K562 (cell line): ENCODE results near the gene SH3GLB2. TPM values are rescaled to one million over a fixed set of nuclear protein-coding genes. Genes with fewer than 3 reads are reported as not detected.
A peak's percentile ranks its signal among the peaks of the same experiment; 100 is the strongest.

Experiments used
- ATAC-seq: fragments of 200-7000 bp; cut with Tn5 transposase; 3 replicates; pipeline ENCODE4 v1.9.1; 2020; ENCODE audit warnings: moderate library complexity
- BruUV-seq: library from RNA; stranded (reverse); fragments of 400-500 nt; replicated peaks from 2 replicates; lab custom pipeline; 2021; lab: Mats Ljungman, UMichigan
- CTCF ChIA-PET: fragments of 300-600 bp; formaldehyde crosslinking; extraction: SDS; loops from one replicate; lab custom pipeline; 2021; ENCODE audit warnings: low intra/inter-chr PET ratio; lab: Yijun Ruan, JAX
- POLR2A ChIA-PET: fragments of 300-600, 350-650 bp; sonication (Branson Sonifier 250); formaldehyde crosslinking; extraction: SDS; loops from one replicate; lab custom pipeline; 2021; ENCODE audit warnings: antibody characterized with exemption, inconsistent platforms; lab: Yijun Ruan, JAX
- DNase-seq, 4 experiments: peaks; one replicate each; pipeline versions ENCODE4 v3.0.0 to v3.0.0-alpha.2; 2011 to 2018; ENCODE audit warnings: low spot score in 3 of 4, mixed read lengths in 3 of 4; ENCODE audit errors: extremely low read depth in 1 of 4
- FAIRE-seq: peaks from 2 replicates; lab custom pipeline; 2011; peaks lifted over from hg19 to GRCh38; lab: Jason Lieb, UNC
- H2AFZ ChIP-seq: 2 replicates; pipeline ENCODE4 v1.6.0; 2011; ENCODE audit warnings: low read depth, low read length, control low read depth, inconsistent platforms
- H3K27ac ChIP-seq: fragments of 200-600 bp; 3 replicates; pipeline ENCODE4 v1.8.0; 2011; ENCODE audit warnings: low read depth, mild to moderate bottlenecking, control low read depth, inconsistent platforms, low read length, moderate library complexity, mixed read lengths; ENCODE audit errors: extremely low read depth
- H3K27me3 ChIP-seq, 2 experiments: fragments of 300-600 bp in 1 of 2; 2 replicates in 1 of 2; 3 replicates in 1 of 2; pipeline versions ENCODE4 v1.6.0 to v1.8.0; 2011; ENCODE audit warnings: inconsistent platforms in 2 of 2, low read length in 2 of 2, mild to moderate bottlenecking in 1 of 2, mixed read lengths in 1 of 2, moderate library complexity in 1 of 2; ENCODE audit not compliant: control insufficient read depth in 2 of 2, insufficient read depth in 2 of 2
- H3K36me3 ChIP-seq: fragments of 300-600 bp; 3 replicates; pipeline ENCODE4 v1.8.0; 2011; ENCODE audit warnings: mild to moderate bottlenecking, low read length, inconsistent platforms; ENCODE audit not compliant: control insufficient read depth, insufficient read depth
- H3K4me1 ChIP-seq, 2 experiments: fragments of 200-600 bp in 1 of 2; replicated peaks in 1 of 2; 2 replicates in 1 of 2; 3 replicates in 1 of 2; pipeline versions ENCODE4 v1.5.1 to v1.8.0; 2011; ENCODE audit warnings: inconsistent platforms in 2 of 2, low read length in 2 of 2, mild to moderate bottlenecking in 1 of 2, mixed read lengths in 1 of 2, moderate library complexity in 1 of 2; ENCODE audit not compliant: control insufficient read depth in 2 of 2, insufficient read depth in 2 of 2
- H3K4me2 ChIP-seq: 2 replicates; pipeline ENCODE4 v1.6.1; 2011; ENCODE audit warnings: low read length, control low read depth, inconsistent platforms, mixed read lengths; ENCODE audit not compliant: insufficient read depth
- H3K4me3 ChIP-seq: fragments of 200-600 bp; sonication (generic), shearing (Covaris generic); 2 replicates; pipeline ENCODE4 v1.5.1; 2016; ENCODE audit warnings: control low read depth, inconsistent platforms
- H3K79me2 ChIP-seq: fragments of 200-600 bp; 3 replicates; pipeline ENCODE4 v1.8.0; 2011; ENCODE audit warnings: low read length, inconsistent platforms; ENCODE audit not compliant: control insufficient read depth, insufficient read depth
- H3K9ac ChIP-seq, 2 experiments: 2 replicates each; pipeline versions ENCODE4 v1.6.0 to v1.6.1; 2011; ENCODE audit warnings: low read depth in 2 of 2, low read length in 2 of 2, control low read depth in 1 of 2, inconsistent platforms in 1 of 2, mild to moderate bottlenecking in 1 of 2, mixed read lengths in 1 of 2; ENCODE audit not compliant: insufficient read depth in 1 of 2
- H3K9me1 ChIP-seq: one replicate; pipeline ENCODE4 v1.6.0; 2011; ENCODE audit warnings: inconsistent platforms, mild to moderate bottlenecking, low read length, moderate library complexity; ENCODE audit not compliant: control insufficient read depth, insufficient read depth
- H3K9me3 ChIP-seq: replicated peaks from 2 replicates; pipeline ENCODE4 v1.5.1; 2011; ENCODE audit warnings: low read depth, low read length, inconsistent platforms; ENCODE audit not compliant: control insufficient read depth, insufficient read depth
- H4K20me1 ChIP-seq: replicated peaks from 2 replicates; pipeline ENCODE4 v1.6.1; 2011; ENCODE audit warnings: low read length, inconsistent platforms, mixed read lengths; ENCODE audit not compliant: control insufficient read depth, insufficient read depth
- PCBP2 ChIP-seq: fragments of 200-400 bp; formaldehyde crosslinking; IDR thresholded peaks from 2 replicates; pipeline ENCODE4 v1.6.1; 2018; ENCODE audit warnings: low read length, low read depth, mild to moderate bottlenecking, moderate library complexity; ENCODE audit not compliant: poor library complexity, severe bottlenecking
- WGBS: fragments of 100-300 bp; shearing (Covaris generic); methylation state at CpG from one replicate; pipeline ENCODE4 v1.1.6; 2016; ENCODE audit warnings: low coverage, mixed read lengths; ENCODE audit not compliant: insufficient coverage; ENCODE audit errors: missing lambda C conversion rate; 5-methylcytosine and 5-hydroxymethylcytosine counted together
- in situ Hi-C: fragments of 300-500 bp; cut with MboI; formaldehyde crosslinking; loops from 4 replicates; pipeline ENCODE4 v1.15.0; 2018; ENCODE audit warnings: inconsistent platforms, mixed read lengths
- intact Hi-C: fragments of 100-400 bp; cut with micrococcal nuclease; formaldehyde crosslinking; loops from 2 replicates; pipeline ENCODE4 v1.14.2; 2022
- polyA plus RNA-seq, 8 experiments: library from polyadenylated mRNA; depleted of rRNA in 4 of 8; stranded (reverse) in 5 of 8; unstranded in 3 of 8; fragments of >200 nt; fragmentation: Nextera tagmentation in 2 of 8; fragmentation: Illumina TruSeq in 1 of 8; extraction: Ambion mirVana in 2 of 8; extraction: Trizol in 1 of 8; gene quantifications; 2 replicates each; pipeline versions ENCODE4 v1.2.1 to v1.2.3, GENCODE V29; 2011 to 2014; ENCODE audit warnings: inconsistent platforms in 1 of 8, missing spikeins in 1 of 8
- total RNA-seq, 7 experiments: library from RNA; depleted of rRNA in 6 of 7; stranded (reverse); fragments of >200 nt in 6 of 7; fragmentation: Illumina TruSeq in 2 of 7; extraction: Trizol in 2 of 7; gene quantifications; 2 replicates each; pipeline versions ENCODE4 v1.2.1 to v1.2.3, GENCODE V29; 2011 to 2021; ENCODE audit warnings: low replicate concordance in 1 of 7
- TF ChIP-seq, protein P1 (sequence below): fragments of 200-800 bp; sonication (Bioruptor generic); IDR thresholded peaks from 2 replicates; pipeline ENCODE4 v1.6.1; 2017; ENCODE audit warnings: missing genetic modification characterization, missing compliant biosample characterization
- TF ChIP-seq, protein P2 (sequence below): fragments of 450-650 bp; IDR thresholded peaks from 2 replicates; pipeline ENCODE4 v1.7.0; 2016; ENCODE audit warnings: borderline replicate concordance

SH3GLB2 gene
- total and polyA plus RNA-seq, 9 of the 15 experiments (the other 6 are each of a cell fraction or from before 2014, with no cell fraction given), result 0.20 to 118 (median 58.8) TPM

DNA sequence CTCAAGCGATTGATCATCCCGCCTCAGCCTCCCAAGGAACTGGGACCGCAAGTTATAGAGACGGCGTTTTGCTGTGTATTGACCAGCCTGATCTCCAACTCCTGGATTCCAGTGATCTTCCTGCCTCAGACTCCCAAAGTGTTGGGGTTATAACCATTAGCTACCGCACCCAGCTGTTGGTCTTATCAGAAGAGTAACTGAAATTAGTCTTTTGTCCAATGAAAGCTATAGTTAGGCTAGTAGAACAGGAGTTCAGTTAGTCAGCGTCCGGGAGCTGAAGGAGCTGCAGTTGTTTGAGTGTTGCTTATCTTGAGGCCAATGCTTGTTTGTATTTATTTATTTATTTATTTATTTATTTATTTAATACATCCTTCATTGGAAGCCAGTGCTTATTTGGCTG, 5.1 kb upstream of the SH3GLB2 start (continued):
- TF ChIP-seq, protein P1, sequence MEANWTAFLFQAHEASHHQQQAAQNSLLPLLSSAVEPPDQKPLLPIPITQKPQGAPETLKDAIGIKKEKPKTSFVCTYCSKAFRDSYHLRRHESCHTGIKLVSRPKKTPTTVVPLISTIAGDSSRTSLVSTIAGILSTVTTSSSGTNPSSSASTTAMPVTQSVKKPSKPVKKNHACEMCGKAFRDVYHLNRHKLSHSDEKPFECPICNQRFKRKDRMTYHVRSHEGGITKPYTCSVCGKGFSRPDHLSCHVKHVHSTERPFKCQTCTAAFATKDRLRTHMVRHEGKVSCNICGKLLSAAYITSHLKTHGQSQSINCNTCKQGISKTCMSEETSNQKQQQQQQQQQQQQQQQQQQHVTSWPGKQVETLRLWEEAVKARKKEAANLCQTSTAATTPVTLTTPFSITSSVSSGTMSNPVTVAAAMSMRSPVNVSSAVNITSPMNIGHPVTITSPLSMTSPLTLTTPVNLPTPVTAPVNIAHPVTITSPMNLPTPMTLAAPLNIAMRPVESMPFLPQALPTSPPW (CRISPR knock-in tag), result peak; percentile 39; the same call in 1 of the 2 replicates

DNA sequence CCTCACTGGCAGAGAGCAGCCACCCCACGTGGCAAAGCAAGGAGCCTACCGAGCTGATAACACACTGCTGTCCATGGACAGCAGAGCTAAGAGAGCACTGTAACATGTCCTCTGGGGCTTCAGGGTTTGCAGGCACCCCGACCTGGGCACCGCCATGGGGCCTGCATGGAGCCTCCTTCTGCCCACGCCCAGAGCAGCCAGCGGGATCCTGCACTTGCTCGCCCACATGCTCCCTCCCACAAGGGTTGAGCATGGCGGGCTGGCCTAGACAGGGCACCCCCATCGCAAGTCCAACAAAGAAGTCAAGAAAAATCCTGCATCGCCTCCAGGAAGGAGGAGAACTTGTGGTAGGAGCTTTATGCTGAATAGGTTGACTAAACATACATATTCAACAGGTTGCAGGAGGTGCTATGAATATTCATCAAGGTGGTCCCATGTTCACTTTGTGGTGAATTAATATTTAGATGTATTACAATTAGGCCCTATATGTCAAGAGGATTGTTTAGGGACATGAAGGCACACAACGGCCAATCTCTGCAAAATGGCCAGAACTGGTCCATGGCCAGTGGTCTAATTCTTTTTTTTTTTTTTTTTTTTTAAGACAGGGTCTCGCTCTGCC, 4.5 kb upstream of the SH3GLB2 start:
- peak; percentile 15 for FAIRE-seq
- H3K4me2 ChIP-seq, result peak overlapping the region; percentile 71; the same call in 1 of the 2 replicates
- H3K9ac ChIP-seq, result peak overlapping the region; percentile 36 to 64; a peak in 3 of 4 replicates
- no peak overlapping the region for H3K4me3 ChIP-seq
- no peaks in the 10 kb centered on the region; the same call in 1 of the 2 replicates for H4K20me1 ChIP-seq
- H3K36me3 ChIP-seq, result no peaks in the 10 kb centered on the region
- in situ Hi-C loops, result no loop called here
- ChIA-PET POLR2A (interaction anchor here (0.6 to 0.8 kb wide), 2 partner anchors 130 to 422 kb away, joined by 3 read pairs; no protein-coding TSS in a partner anchor), CTCF (no interaction called here)
- peaks cover 36 to 67% of the 10 kb centered on the region in 2 experiments for H3K4me1 ChIP-seq
- intact Hi-C loops, result no loop called here
- H3K27me3 ChIP-seq, result no peaks in the 10 kb centered on the region
- no peak for ATAC-seq
- no peaks in the 10 kb centered on the region for H3K9me3 ChIP-seq
- H3K27ac ChIP-seq, result peak overlapping the region; percentile 72; the same call in 2 of the 3 replicates
- peaks cover 16% of the 10 kb centered on the region for H3K79me2 ChIP-seq
- WGBS, result 63% methylated on average over 12 of the region's 12 CpGs
- H3K9me1 ChIP-seq, result no peaks in the 10 kb centered on the region
- DNase-seq, result no peak
- H2AFZ ChIP-seq, result peak overlapping the region; percentile 96; the same call in 1 of the 2 replicates
- no TSS peak for BruUV-seq
- no peak for TF ChIP-seq PCBP2
- TF ChIP-seq, protein P2, sequence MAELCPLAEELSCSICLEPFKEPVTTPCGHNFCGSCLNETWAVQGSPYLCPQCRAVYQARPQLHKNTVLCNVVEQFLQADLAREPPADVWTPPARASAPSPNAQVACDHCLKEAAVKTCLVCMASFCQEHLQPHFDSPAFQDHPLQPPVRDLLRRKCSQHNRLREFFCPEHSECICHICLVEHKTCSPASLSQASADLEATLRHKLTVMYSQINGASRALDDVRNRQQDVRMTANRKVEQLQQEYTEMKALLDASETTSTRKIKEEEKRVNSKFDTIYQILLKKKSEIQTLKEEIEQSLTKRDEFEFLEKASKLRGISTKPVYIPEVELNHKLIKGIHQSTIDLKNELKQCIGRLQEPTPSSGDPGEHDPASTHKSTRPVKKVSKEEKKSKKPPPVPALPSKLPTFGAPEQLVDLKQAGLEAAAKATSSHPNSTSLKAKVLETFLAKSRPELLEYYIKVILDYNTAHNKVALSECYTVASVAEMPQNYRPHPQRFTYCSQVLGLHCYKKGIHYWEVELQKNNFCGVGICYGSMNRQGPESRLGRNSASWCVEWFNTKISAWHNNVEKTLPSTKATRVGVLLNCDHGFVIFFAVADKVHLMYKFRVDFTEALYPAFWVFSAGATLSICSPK, result no peak
